Liver (tissue), 3 donors: ENCODE measurements around the gene DMD.

Experiments
- FOXA1 ChIP-seq: IDR thresholded peaks from 2 replicates; pipeline ENCODE4 v1.6.1; 2016; ENCODE audit warnings: antibody characterized with exemption
- GABPA ChIP-seq, 2 donors: IDR thresholded peaks in 1 of 2; conservative IDR thresholded peaks in 1 of 2; 2 replicates each; pipeline ENCODE4 v1.6.1; 2016; ENCODE audit warnings: antibody characterized with exemption in 2 of 2, mild to moderate bottlenecking in 1 of 2, moderate library complexity in 1 of 2
- RXRA ChIP-seq, 2 donors: IDR thresholded peaks; 2 replicates each; pipeline ENCODE4 v1.6.1; 2017 to 2018; ENCODE audit warnings: antibody characterized with exemption in 2 of 2, mild to moderate bottlenecking in 1 of 2
- TAF1 ChIP-seq: conservative IDR thresholded peaks from 2 replicates; pipeline ENCODE4 v1.6.1; 2016; ENCODE audit warnings: antibody characterized with exemption, mild to moderate bottlenecking
- YY1 ChIP-seq: IDR thresholded peaks from 2 replicates; pipeline ENCODE4 v1.6.1; 2016; ENCODE audit warnings: antibody characterized with exemption, mild to moderate bottlenecking
- ZBTB33 ChIP-seq: IDR thresholded peaks from 2 replicates; pipeline ENCODE4 v1.6.1; 2016; ENCODE audit warnings: antibody characterized with exemption
- TF ChIP-seq, protein P1 (sequence below): fragments of 150-350 bp; IDR thresholded peaks from 2 replicates; pipeline ENCODE4 v1.5.1; 2017; ENCODE audit warnings: improper control_type of control experiment, low read depth, low read length; ENCODE audit not compliant: missing input control
- TF ChIP-seq, protein P2 (sequence below): IDR thresholded peaks from 2 replicates; pipeline ENCODE4 v1.6.1; 2016; ENCODE audit warnings: antibody characterized with exemption
- TF ChIP-seq, protein P3 (sequence below): IDR thresholded peaks from 2 replicates; pipeline ENCODE4 v1.6.1; 2016; ENCODE audit warnings: antibody characterized with exemption, mild to moderate bottlenecking
- donor health status: healthy.
- donor health status: healthy.

- TF ChIP-seq, protein P1, sequence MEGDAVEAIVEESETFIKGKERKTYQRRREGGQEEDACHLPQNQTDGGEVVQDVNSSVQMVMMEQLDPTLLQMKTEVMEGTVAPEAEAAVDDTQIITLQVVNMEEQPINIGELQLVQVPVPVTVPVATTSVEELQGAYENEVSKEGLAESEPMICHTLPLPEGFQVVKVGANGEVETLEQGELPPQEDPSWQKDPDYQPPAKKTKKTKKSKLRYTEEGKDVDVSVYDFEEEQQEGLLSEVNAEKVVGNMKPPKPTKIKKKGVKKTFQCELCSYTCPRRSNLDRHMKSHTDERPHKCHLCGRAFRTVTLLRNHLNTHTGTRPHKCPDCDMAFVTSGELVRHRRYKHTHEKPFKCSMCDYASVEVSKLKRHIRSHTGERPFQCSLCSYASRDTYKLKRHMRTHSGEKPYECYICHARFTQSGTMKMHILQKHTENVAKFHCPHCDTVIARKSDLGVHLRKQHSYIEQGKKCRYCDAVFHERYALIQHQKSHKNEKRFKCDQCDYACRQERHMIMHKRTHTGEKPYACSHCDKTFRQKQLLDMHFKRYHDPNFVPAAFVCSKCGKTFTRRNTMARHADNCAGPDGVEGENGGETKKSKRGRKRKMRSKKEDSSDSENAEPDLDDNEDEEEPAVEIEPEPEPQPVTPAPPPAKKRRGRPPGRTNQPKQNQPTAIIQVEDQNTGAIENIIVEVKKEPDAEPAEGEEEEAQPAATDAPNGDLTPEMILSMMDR = no peak
- TF ChIP-seq FOXA1 (no peak), GABPA (IDR thresholded peaks at IDR 0.05 in 1 of 2, conservative IDR thresholded peaks at IDR 0.05 in 1 of 2) (no peak), YY1 (no peak), TAF1 (no peak), RXRA (IDR thresholded peaks at IDR 0.05) (no peak), ZBTB33 (no peak)
- TF ChIP-seq, protein P2, sequence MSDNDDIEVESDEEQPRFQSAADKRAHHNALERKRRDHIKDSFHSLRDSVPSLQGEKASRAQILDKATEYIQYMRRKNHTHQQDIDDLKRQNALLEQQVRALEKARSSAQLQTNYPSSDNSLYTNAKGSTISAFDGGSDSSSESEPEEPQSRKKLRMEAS = no peak
- TF ChIP-seq, protein P3, sequence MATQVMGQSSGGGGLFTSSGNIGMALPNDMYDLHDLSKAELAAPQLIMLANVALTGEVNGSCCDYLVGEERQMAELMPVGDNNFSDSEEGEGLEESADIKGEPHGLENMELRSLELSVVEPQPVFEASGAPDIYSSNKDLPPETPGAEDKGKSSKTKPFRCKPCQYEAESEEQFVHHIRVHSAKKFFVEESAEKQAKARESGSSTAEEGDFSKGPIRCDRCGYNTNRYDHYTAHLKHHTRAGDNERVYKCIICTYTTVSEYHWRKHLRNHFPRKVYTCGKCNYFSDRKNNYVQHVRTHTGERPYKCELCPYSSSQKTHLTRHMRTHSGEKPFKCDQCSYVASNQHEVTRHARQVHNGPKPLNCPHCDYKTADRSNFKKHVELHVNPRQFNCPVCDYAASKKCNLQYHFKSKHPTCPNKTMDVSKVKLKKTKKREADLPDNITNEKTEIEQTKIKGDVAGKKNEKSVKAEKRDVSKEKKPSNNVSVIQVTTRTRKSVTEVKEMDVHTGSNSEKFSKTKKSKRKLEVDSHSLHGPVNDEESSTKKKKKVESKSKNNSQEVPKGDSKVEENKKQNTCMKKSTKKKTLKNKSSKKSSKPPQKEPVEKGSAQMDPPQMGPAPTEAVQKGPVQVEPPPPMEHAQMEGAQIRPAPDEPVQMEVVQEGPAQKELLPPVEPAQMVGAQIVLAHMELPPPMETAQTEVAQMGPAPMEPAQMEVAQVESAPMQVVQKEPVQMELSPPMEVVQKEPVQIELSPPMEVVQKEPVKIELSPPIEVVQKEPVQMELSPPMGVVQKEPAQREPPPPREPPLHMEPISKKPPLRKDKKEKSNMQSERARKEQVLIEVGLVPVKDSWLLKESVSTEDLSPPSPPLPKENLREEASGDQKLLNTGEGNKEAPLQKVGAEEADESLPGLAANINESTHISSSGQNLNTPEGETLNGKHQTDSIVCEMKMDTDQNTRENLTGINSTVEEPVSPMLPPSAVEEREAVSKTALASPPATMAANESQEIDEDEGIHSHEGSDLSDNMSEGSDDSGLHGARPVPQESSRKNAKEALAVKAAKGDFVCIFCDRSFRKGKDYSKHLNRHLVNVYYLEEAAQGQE = no peak
Observed at GRCh38 chrX:31074522-31074921, 2136.8 kb downstream of the DMD start.
